NT2/D1 (cell line): Measurements from ENCODE around the gene BMERB1.

Experiments
- YY1 ChIP-seq: IDR thresholded peaks from 2 replicates; pipeline ENCODE4 v1.6.1; 2011; ENCODE audit not compliant: insufficient read length, insufficient read depth
- ZNF274 ChIP-seq: IDR thresholded peaks from 2 replicates; pipeline ENCODE4 v1.6.1; 2011; ENCODE audit warnings: mild to moderate bottlenecking, low read depth, low read length

DNA sequence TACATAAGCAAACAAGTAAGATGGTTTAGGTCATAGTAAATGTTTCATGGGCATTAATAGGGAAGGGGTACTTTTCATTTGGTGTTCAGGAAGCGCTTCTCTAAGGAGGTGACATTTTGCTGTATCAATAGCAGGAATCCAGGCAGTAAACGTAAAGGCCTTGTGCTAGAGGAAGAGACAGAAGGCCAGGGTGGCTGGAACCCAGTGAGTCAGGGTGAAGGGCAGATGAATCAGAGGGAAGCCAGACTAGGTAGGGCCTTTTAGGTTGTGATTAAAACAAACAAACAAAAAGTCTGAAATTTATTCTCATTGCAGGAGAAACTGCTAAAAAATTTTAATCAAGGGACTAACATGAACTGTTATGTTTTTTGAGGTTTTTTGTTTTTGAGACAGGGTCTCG is 6.5 kb downstream of the BMERB1 start:
- TF ChIP-seq YY1 (no peak), ZNF274 (no peak)
